IPS-15b (cell line): ENCODE measurements around the gene SH3RF3.

ENCODE experiments used
- H3K27me3 ChIP-seq: one replicate; pipeline ENCODE4 v1.6.1; 2013; ENCODE audit warnings: low read length; ENCODE audit not compliant: control insufficient read depth, insufficient read depth
- H3K36me3 ChIP-seq: one replicate; pipeline ENCODE4 v1.6.1; 2013; ENCODE audit warnings: low read length; ENCODE audit not compliant: control insufficient read depth, insufficient read depth
- H3K4me1 ChIP-seq: one replicate; pipeline ENCODE4 v1.6.1; 2013; ENCODE audit warnings: mild to moderate bottlenecking, low read length; ENCODE audit not compliant: control insufficient read depth, insufficient read depth
- H3K4me3 ChIP-seq: one replicate; pipeline ENCODE4 v1.5.1; 2013; ENCODE audit warnings: low read depth, low read length
- H3K9ac ChIP-seq: one replicate; pipeline ENCODE4 v1.6.1; 2013; ENCODE audit warnings: low read depth, mild to moderate bottlenecking, low read length
- H3K9me3 ChIP-seq: one replicate; pipeline ENCODE4 v1.6.1; 2013; ENCODE audit warnings: mild to moderate bottlenecking, low read length; ENCODE audit not compliant: control insufficient read depth, insufficient read depth

SH3RF3 gene

GRCh38 chr2:109297566-109298490 is 168.8 kb downstream of the SH3RF3 start:
- H3K9ac ChIP-seq: no peak overlapping the region
- no peaks in the 10 kb centered on the region for H3K4me1 ChIP-seq

GRCh38 chr2:109298851-109299250 is 169.8 kb downstream of the SH3RF3 start:
- no peaks in the 10 kb centered on the region for H3K36me3 ChIP-seq
- no peaks in the 10 kb centered on the region for H3K27me3 ChIP-seq
- H3K9me3 ChIP-seq: no peaks in the 10 kb centered on the region
- H3K4me3 ChIP-seq: no peak overlapping the region
- no peaks in the 10 kb centered on the region for H3K4me1 ChIP-seq
- H3K9ac ChIP-seq: no peak overlapping the region

More at GRCh38 chr2:109297566-109298490, 168.8 kb downstream of the SH3RF3 start:
- no peaks in the 10 kb centered on the region for H3K27me3 ChIP-seq
- no peaks in the 10 kb centered on the region for H3K9me3 ChIP-seq
- H3K4me3 ChIP-seq: no peak overlapping the region
- no peaks in the 10 kb centered on the region for H3K36me3 ChIP-seq

DNA sequence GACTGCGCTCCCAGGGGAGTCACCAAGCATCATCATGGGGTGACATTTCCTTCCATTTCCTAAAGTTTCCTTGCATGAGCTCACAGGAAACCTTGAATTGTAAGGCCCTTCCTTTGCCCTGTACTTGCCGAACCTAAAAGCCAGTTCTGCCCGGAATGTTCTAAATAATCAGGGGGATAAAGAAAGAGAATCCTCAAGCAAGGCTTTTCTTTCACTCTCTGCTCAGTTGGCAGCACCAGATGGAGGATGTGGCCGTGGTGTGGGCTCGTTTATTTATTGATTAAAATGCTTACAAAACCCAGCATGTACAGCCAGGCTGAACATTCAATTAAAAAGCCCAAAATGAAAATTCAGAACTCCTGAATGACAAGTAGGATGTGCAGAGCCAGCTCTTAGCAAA is 170.5 kb downstream of the SH3RF3 start:
- H3K27me3 ChIP-seq: no peaks in the 10 kb centered on the region
- no peaks in the 10 kb centered on the region for H3K9me3 ChIP-seq
- no peak overlapping the region for H3K4me3 ChIP-seq
- H3K4me1 ChIP-seq: no peaks in the 10 kb centered on the region
- no peaks in the 10 kb centered on the region for H3K36me3 ChIP-seq
- H3K9ac ChIP-seq: no peak overlapping the region

- H3K27me3 ChIP-seq: no peaks in the 10 kb centered on the region
Measured at GRCh38 chr2:109300582-109300981, 171.6 kb downstream of the SH3RF3 start.

GRCh38 chr2:109301746-109302145 is 172.7 kb downstream of the SH3RF3 start:
- Histone ChIP-seq H3K27me3 (no peaks in the 10 kb centered on the region), H3K9ac (no peak overlapping the region), H3K9me3 (no peaks in the 10 kb centered on the region), H3K36me3 (no peaks in the 10 kb centered on the region), H3K4me1 (no peaks in the 10 kb centered on the region), H3K4me3 (no peak overlapping the region)

More at GRCh38 chr2:109300582-109300981, 171.6 kb downstream of the SH3RF3 start:
- H3K4me3 ChIP-seq: no peak overlapping the region
- H3K4me1 ChIP-seq: no peaks in the 10 kb centered on the region
- H3K9ac ChIP-seq: no peak overlapping the region
- no peaks in the 10 kb centered on the region for H3K9me3 ChIP-seq
- H3K36me3 ChIP-seq: no peaks in the 10 kb centered on the region

DNA sequence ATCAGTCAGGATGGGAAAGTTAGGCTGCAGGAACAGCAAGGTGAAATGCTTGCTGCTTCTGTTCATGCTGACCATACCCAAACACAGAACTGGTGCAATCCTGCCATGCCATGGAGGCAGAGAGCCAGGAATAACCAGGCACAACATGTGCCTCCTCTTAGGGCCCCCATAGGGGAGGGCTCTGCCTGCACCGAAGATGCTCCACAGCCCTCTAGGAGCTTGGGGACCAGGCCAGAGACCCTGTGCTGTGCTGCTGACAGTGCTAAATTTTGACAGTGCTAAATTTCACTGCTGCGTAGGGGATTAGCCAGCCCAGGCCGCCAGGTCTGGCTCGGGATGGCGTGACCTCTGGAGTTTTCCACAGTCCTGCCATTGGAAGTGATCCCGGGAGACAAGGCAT is 173.3 kb downstream of the SH3RF3 start:
- no peaks in the 10 kb centered on the region for H3K36me3 ChIP-seq
- no peak overlapping the region for H3K9ac ChIP-seq
- H3K27me3 ChIP-seq: no peaks in the 10 kb centered on the region
- no peak overlapping the region for H3K4me3 ChIP-seq
- no peaks in the 10 kb centered on the region for H3K4me1 ChIP-seq
- H3K9me3 ChIP-seq: no peaks in the 10 kb centered on the region

DNA sequence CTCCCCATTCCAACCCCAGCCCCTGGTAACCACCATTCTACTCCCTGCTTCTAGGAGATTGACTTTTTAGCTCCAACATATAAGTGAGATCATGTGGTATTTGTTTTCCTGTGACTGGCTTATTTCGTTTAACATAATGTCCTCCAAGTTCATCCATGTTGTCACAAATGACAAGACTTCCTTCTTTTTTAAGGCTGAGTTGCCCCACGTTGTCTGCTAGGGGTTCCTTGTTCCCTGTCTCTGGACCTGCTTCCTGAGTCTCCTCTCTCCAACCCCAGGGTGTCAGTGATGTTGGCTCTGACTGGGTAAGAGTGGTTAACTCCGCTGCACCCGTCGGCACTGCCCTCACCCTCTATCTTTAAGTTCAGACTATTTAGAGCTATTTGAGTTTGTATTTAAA is 175.2 kb downstream of the SH3RF3 start:
- H3K4me3 ChIP-seq: no peak overlapping the region
- H3K9ac ChIP-seq: no peak overlapping the region
- H3K36me3 ChIP-seq: no peaks in the 10 kb centered on the region
- H3K4me1 ChIP-seq: no peaks in the 10 kb centered on the region
- H3K9me3 ChIP-seq: no peaks in the 10 kb centered on the region
- no peaks in the 10 kb centered on the region for H3K27me3 ChIP-seq

DNA sequence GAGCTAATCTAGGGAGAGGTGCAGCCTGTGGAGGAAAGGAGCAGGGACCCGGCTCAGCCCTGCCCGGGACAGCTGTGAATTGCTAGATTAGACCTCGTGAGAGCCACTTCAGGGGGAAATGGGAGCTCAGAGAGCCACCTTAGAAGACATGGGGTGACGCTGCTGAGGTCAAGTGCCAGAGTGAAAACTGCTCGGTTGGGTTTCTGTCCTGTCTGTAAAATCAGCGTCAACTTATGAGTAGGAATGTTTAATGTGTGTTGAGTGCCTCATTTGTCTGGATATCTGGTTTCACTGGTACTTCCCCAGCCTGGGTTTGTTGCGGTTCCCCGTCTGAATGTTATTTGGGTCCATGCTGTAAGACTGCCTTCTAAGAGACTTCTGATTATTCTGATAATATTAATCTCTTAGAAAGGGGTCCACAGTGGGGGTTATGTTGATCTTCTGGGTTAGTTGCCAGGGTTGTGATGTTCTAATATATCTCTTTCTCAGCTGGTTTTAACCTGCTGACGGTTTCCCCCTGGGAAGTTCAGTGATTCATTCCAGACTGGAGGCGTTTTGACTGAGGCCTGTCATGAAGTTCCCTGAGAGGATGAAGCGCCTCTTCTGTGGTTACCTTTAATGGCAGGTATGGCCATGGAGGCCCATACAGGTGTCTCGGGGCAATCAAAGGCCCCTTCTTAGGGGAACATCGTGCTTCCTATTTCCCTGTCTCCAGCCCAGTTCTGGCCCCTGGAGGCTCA is 175.9 kb downstream of the SH3RF3 start:
- Histone ChIP-seq H3K9me3 (no peaks in the 10 kb centered on the region), H3K9ac (no peak overlapping the region), H3K4me3 (no peak overlapping the region), H3K36me3 (no peaks in the 10 kb centered on the region), H3K27me3 (no peaks in the 10 kb centered on the region), H3K4me1 (no peaks in the 10 kb centered on the region)

GRCh38 chr2:109305490-109306167 is 176.6 kb downstream of the SH3RF3 start:
- H3K4me1 ChIP-seq: no peaks in the 10 kb centered on the region
- H3K9ac ChIP-seq: no peak overlapping the region
- H3K9me3 ChIP-seq: no peaks in the 10 kb centered on the region
- H3K27me3 ChIP-seq: no peaks in the 10 kb centered on the region
- no peaks in the 10 kb centered on the region for H3K36me3 ChIP-seq
- no peak overlapping the region for H3K4me3 ChIP-seq

GRCh38 chr2:109306190-109306589 is 177.2 kb downstream of the SH3RF3 start:
- Histone ChIP-seq H3K4me1 (no peaks in the 10 kb centered on the region), H3K9ac (no peak overlapping the region), H3K4me3 (no peak overlapping the region), H3K36me3 (no peaks in the 10 kb centered on the region), H3K9me3 (no peaks in the 10 kb centered on the region), H3K27me3 (no peaks in the 10 kb centered on the region)

GRCh38 chr2:109311771-109312170 is 182.8 kb downstream of the SH3RF3 start:
- Histone ChIP-seq H3K9me3 (no peaks in the 10 kb centered on the region), H3K9ac (no peak overlapping the region), H3K4me1 (no peaks in the 10 kb centered on the region), H3K36me3 (no peaks in the 10 kb centered on the region), H3K27me3 (no peaks in the 10 kb centered on the region), H3K4me3 (no peak overlapping the region)
